ENCODE data around the gene OR8B4.
"Not testable (repeated sequence)": the region's sequence is repeated elsewhere in the genome, so short reads cannot be mapped to it uniquely, and the experiment has no call there.

The OR8B4 gene

DNA sequence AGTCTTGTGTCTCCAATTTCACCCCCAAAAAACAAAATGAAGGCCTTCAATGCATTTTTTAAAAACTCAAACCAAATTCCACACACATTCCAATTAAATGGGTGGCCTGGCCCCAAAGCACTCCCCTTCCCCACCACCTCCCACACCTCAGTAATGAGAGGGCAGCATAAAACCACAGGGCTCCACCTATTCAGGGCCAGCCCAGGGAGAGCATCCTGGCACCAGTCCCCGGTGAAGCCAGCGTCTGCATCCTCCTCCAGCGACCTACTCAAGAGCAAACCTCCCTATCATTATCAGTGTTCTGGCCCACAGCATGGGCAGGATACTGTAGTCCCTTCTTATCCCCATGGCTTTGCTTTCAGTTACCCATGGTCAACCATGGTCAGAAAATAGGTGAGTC, 38.7 kb upstream of the OR8B4 start:
- Histone ChIP-seq H3K9ac (ENCODE audit: insufficient read length, low read depth) (no peak overlapping the region), H3K4me1 (ENCODE audit: insufficient read depth, insufficient read length) (no peaks in the 10 kb centered on the region), H3K36me3 (ENCODE audit: insufficient read depth, insufficient read length, low read length) (no peaks in the 10 kb centered on the region), H3K9me3 (ENCODE audit: insufficient read depth, low read length) (no peaks in the 10 kb centered on the region), H3K27me3 (ENCODE audit: insufficient read depth, insufficient read length) (no peaks in the 10 kb centered on the region), H3K4me3 (ENCODE audit: insufficient read length, low read depth) (no peak overlapping the region)
- TF ChIP-seq SUZ12 (IDR thresholded peaks at IDR 0.05; ENCODE audit: extremely low read depth, insufficient read depth, insufficient read length) (no peak), ZNF274 (IDR thresholded peaks at IDR 0.05; ENCODE audit: low read depth, low read length) (no peak), YY1 (IDR thresholded peaks at IDR 0.05; ENCODE audit: insufficient read depth, insufficient read length) (no peak)
- no peak for DNase-seq (ENCODE audit: low read depth, low spot score)

DNA sequence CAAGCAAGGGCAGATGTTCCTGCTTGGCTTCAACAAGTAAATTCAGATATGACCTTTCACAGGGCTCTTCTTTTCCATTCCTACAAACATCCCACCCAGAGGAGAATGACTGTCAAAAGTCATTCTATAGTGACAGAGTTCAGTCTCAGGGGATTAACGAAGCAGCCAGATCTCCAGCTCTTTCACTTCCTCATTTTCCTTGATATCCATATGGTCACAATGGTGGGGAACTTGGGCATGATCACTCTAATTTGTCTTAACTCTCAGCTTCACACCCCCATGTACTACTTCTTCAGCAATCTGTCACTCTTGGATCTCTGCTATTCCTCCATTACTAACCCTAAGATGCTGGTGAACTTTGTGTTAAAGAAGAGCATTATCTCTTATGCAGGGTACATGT, 35.8 kb upstream of the OR8B4 start:
- Histone ChIP-seq H3K36me3 (ENCODE audit: insufficient read depth, insufficient read length, low read length) (no peaks in the 10 kb centered on the region), H3K4me1 (ENCODE audit: insufficient read depth, insufficient read length) (no peaks in the 10 kb centered on the region), H3K27me3 (ENCODE audit: insufficient read depth, insufficient read length) (no peaks in the 10 kb centered on the region), H3K4me3 (ENCODE audit: insufficient read length, low read depth) (no peak overlapping the region), H3K9me3 (ENCODE audit: insufficient read depth, low read length) (no peaks in the 10 kb centered on the region), H3K9ac (ENCODE audit: insufficient read length, low read depth) (no peak overlapping the region)
- no peak for DNase-seq (ENCODE audit: low read depth, low spot score)
- TF ChIP-seq YY1 (IDR thresholded peaks at IDR 0.05; ENCODE audit: insufficient read depth, insufficient read length) (no peak), ZNF274 (IDR thresholded peaks at IDR 0.05; ENCODE audit: low read depth, low read length) (no peak), SUZ12 (IDR thresholded peaks at IDR 0.05; ENCODE audit: extremely low read depth, insufficient read depth, insufficient read length) (no peak)

DNA sequence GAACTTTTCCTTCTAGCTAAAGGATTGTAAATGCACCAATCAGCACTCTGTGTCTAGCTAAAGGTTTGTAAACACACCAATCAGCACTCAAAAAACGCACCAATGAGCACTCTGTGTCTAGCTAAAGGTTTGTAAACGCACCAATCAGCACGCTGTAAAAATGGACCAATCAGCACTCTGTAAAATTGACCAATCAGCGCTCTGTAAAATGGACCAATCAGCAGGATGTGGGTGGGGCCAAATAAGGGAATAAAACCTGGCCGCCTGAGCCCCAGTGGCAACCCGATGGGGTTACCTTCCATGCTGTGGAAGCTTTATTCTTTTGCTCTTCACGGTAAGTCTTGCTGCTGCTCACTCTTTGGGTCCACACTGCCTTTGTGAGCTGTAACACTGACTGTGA, 34.7 kb upstream of the OR8B4 start:
- not testable (repeated sequence) for H3K9ac ChIP-seq (ENCODE audit: insufficient read length, low read depth); H3K4me1 ChIP-seq (ENCODE audit: insufficient read depth, insufficient read length); H3K36me3 ChIP-seq (ENCODE audit: insufficient read depth, insufficient read length, low read length); H3K4me3 ChIP-seq (ENCODE audit: insufficient read length, low read depth); H3K9me3 ChIP-seq (ENCODE audit: insufficient read depth, low read length); DNase-seq (ENCODE audit: low read depth, low spot score); H3K27me3 ChIP-seq (ENCODE audit: insufficient read depth, insufficient read length)

DNA sequence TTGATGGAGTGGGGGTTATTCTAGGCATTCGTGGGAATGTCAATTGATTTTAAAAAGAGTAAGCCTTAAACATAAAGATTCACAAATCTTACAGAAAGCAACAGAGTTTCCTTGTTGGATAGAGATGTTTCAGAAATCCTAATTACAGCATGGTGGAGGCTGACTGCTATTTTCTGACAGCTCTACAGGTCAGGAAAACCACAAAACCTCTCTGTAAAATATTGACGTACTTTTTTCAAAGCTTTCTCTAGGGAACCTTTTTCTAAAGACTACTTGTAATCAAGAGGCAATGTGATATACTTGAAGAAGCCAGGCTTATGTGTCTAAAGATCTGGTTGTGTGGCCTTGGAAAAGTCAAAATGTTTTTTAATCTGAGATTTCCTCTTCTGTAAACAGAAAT, 29.9 kb upstream of the OR8B4 start:
- Histone ChIP-seq H3K4me3 (ENCODE audit: insufficient read length, low read depth) (no peak overlapping the region), H3K36me3 (ENCODE audit: insufficient read depth, insufficient read length, low read length) (no peaks in the 10 kb centered on the region), H3K27me3 (ENCODE audit: insufficient read depth, insufficient read length) (no peaks in the 10 kb centered on the region), H3K9me3 (ENCODE audit: insufficient read depth, low read length) (no peaks in the 10 kb centered on the region), H3K4me1 (ENCODE audit: insufficient read depth, insufficient read length) (no peaks in the 10 kb centered on the region), H3K9ac (ENCODE audit: insufficient read length, low read depth) (no peak overlapping the region)
- no peak for DNase-seq (ENCODE audit: low read depth, low spot score)
- TF ChIP-seq YY1 (IDR thresholded peaks at IDR 0.05; ENCODE audit: insufficient read depth, insufficient read length) (no peak), SUZ12 (IDR thresholded peaks at IDR 0.05; ENCODE audit: extremely low read depth, insufficient read depth, insufficient read length) (no peak), ZNF274 (IDR thresholded peaks at IDR 0.05; ENCODE audit: low read depth, low read length) (no peak)

DNA sequence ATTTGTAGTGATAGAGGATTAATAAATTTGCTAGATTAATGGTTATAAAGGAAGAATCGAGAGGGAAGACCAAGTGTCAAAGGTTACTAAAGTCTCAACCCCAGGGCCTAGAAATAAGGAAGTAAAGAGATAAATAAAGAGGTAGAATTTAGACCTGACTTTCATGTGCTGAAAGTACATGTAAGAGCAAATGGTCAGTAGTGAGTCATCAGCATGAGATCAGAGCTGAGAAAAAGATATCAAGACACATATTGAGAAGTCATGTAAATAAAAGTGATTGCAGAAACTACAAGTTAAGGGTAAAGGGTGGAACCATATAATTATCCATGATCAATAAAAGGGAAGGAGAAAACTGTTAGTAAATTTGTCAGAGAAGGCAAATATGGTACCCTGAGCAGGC, 22.2 kb upstream of the OR8B4 start:
- H3K27me3 ChIP-seq (ENCODE audit: insufficient read depth, insufficient read length) = no peaks in the 10 kb centered on the region
- no peak overlapping the region for H3K9ac ChIP-seq (ENCODE audit: insufficient read length, low read depth)
- no peak for DNase-seq (ENCODE audit: low read depth, low spot score)
- no peaks in the 10 kb centered on the region for H3K9me3 ChIP-seq (ENCODE audit: insufficient read depth, low read length)
- H3K4me3 ChIP-seq (ENCODE audit: insufficient read length, low read depth) = no peak overlapping the region
- no peaks in the 10 kb centered on the region for H3K4me1 ChIP-seq (ENCODE audit: insufficient read depth, insufficient read length)
- no peaks in the 10 kb centered on the region for H3K36me3 ChIP-seq (ENCODE audit: insufficient read depth, insufficient read length, low read length)
- TF ChIP-seq SUZ12 (IDR thresholded peaks at IDR 0.05; ENCODE audit: extremely low read depth, insufficient read depth, insufficient read length) = no peak
- TF ChIP-seq ZNF274 (IDR thresholded peaks at IDR 0.05; ENCODE audit: low read depth, low read length) = no peak
- no peak for TF ChIP-seq YY1 (IDR thresholded peaks at IDR 0.05; ENCODE audit: insufficient read depth, insufficient read length)

DNA sequence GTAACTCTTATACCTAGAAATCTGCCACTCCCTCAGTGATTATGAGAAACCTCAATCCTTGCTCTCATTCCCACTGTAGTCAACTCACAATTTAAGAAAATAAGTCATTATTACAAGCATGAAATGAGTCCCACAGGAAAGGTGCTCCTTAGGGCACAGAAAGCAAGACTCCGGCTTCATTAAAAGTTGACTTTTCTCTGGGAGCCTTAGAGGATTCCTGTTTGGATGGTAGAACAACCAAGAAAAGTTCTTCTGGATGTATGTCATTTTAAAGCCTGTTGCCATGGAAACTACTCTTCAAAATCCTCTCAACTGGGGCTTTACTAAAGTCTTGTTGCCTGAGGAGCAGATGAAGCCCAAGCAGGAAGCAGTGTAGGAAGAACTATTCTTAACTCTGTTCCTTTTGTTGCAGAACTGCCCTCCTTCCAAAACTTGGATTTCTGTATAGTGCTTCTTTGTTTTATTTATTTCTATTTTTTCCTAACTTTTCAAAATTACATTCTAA, 21.0 kb upstream of the OR8B4 start, which contains the start of gene OR8B8:
OR8B8 (minus strand) TSS at position 51 of the 505 bp plus-strand sequence. CDS start 4,611 bp downstream, outside the sequence.
- Histone ChIP-seq H3K9ac (ENCODE audit: insufficient read length, low read depth) (no peak within 1 kb of the TSS), H3K36me3 (ENCODE audit: insufficient read depth, insufficient read length, low read length) (no peaks in the 10 kb centered on the region), H3K9me3 (ENCODE audit: insufficient read depth, low read length) (no peaks in the 10 kb centered on the region), H3K4me1 (ENCODE audit: insufficient read depth, insufficient read length) (no peaks in the 10 kb centered on the region), H3K27me3 (ENCODE audit: insufficient read depth, insufficient read length) (no peaks in the 10 kb centered on the region), H3K4me3 (ENCODE audit: insufficient read length, low read depth) (no peak within 1 kb of the TSS)
- DNase-seq (ENCODE audit: low read depth, low spot score) = no peak
- no peak for TF ChIP-seq SUZ12 (IDR thresholded peaks at IDR 0.05; ENCODE audit: extremely low read depth, insufficient read depth, insufficient read length)
- no peak for TF ChIP-seq ZNF274 (IDR thresholded peaks at IDR 0.05; ENCODE audit: low read depth, low read length)
- no peak for TF ChIP-seq YY1 (IDR thresholded peaks at IDR 0.05; ENCODE audit: insufficient read depth, insufficient read length)

DNA sequence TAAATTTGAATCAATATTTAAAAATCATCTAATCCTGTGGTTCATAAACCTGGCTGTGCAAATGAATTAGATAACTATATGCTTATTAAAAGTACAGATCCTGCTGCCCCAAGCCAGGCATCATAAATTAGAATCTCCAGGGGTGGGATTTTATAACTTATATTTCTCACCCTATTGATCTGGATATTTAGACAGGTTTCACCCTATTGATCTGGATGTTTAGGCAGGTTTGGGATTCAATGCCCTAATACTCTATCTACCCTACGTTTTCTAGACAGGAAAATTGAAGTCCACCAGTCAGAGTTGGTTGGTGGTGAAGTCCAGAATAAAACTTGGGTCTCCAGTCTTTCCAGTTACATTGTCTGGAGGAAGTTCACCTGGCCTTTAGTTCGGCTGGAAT, 18.2 kb upstream of the OR8B4 start:
- no peaks in the 10 kb centered on the region for H3K9me3 ChIP-seq (ENCODE audit: insufficient read depth, low read length)
- no peak overlapping the region for H3K9ac ChIP-seq (ENCODE audit: insufficient read length, low read depth)
- TF ChIP-seq ZNF274 (IDR thresholded peaks at IDR 0.05; ENCODE audit: low read depth, low read length) (no peak), SUZ12 (IDR thresholded peaks at IDR 0.05; ENCODE audit: extremely low read depth, insufficient read depth, insufficient read length) (no peak), YY1 (IDR thresholded peaks at IDR 0.05; ENCODE audit: insufficient read depth, insufficient read length) (no peak)
- no peak for DNase-seq (ENCODE audit: low read depth, low spot score)
- H3K4me3 ChIP-seq (ENCODE audit: insufficient read length, low read depth) = no peak overlapping the region
- no peaks in the 10 kb centered on the region for H3K36me3 ChIP-seq (ENCODE audit: insufficient read depth, insufficient read length, low read length)
- no peaks in the 10 kb centered on the region for H3K27me3 ChIP-seq (ENCODE audit: insufficient read depth, insufficient read length)
- no peaks in the 10 kb centered on the region for H3K4me1 ChIP-seq (ENCODE audit: insufficient read depth, insufficient read length)

DNA sequence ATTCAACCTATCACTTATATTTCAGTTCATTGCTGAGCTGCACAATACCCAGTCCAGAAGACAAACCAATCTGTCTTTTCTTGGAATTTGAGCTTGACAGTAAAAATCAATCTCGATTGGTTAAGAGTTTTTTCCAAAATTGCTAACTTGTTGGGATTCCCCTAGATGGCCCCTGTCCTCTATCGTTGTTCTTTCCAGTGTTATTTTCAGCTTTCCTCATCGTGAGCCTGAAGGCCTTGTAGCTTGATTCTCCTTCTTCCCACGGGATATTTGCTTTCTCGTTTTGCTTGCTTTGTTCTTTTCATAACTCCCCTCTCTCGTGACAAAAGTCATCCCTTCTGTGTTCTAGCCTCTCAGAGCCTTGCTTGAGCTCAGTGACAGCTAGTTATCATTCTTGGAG, 17.8 kb upstream of the OR8B4 start:
- Histone ChIP-seq H3K27me3 (ENCODE audit: insufficient read depth, insufficient read length) (no peaks in the 10 kb centered on the region), H3K9me3 (ENCODE audit: insufficient read depth, low read length) (no peaks in the 10 kb centered on the region), H3K4me1 (ENCODE audit: insufficient read depth, insufficient read length) (no peaks in the 10 kb centered on the region), H3K9ac (ENCODE audit: insufficient read length, low read depth) (no peak overlapping the region), H3K4me3 (ENCODE audit: insufficient read length, low read depth) (no peak overlapping the region), H3K36me3 (ENCODE audit: insufficient read depth, insufficient read length, low read length) (no peaks in the 10 kb centered on the region)
- TF ChIP-seq YY1 (IDR thresholded peaks at IDR 0.05; ENCODE audit: insufficient read depth, insufficient read length) = no peak
- TF ChIP-seq SUZ12 (IDR thresholded peaks at IDR 0.05; ENCODE audit: extremely low read depth, insufficient read depth, insufficient read length) = no peak
- no peak for TF ChIP-seq ZNF274 (IDR thresholded peaks at IDR 0.05; ENCODE audit: low read depth, low read length)
- no peak for DNase-seq (ENCODE audit: low read depth, low spot score)

All from NT2/D1 (cell line).